Measurements from ENCODE around the gene GLRX3. TPM values are rescaled to one million over a fixed set of nuclear protein-coding genes. Genes with fewer than 3 reads are reported as not detected.

Gene GLRX3
- total and polyA plus RNA-seq, 2 experiments from 2014 or later, result 141 to 201 TPM

DNA sequence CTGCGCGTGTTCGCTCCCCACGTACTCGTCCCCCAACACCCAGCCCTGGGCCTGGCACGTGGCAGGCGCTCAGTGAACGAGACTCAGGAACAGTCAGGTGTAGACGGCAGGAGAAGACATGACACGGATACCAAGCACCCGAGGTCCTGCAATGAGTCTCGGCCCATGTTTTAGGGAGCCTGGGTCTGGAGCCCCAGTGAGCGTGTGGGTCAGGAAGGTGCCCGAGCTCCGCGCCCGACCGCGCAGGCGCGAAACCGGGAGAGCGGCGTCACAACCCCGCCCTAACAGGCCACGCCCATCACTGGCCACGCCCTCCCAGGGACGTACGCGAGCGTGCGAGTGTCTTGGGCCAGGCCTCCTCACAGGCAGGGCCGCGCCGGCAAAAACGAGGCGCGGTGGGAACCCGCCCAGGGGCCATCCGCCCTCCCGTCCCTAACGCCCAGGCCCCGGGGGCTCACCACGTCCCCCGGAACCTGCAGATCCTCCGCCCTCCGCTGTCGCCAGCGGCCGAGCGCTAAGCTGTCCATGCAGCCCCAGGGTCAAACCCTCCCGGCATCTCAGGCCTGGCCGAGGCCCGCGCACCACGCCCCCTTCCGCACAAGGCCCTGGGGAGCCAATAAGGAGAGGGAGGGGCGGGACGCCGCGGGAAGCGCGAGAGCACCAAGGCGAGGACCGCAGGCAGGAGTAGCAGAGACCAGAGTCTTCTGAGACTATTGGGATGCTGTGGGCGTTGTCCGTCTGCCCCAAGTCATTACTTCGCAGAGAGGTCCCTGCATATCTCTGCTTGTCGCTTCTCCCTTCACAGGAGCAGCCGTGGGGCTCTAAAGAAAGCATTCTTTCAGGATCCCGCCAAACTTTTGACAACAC lies 25.7 kb upstream of the GLRX3 start, which contains the start of gene C10orf143:
Gene C10orf143, minus strand, starts transcription at position 585 of the 867 bp plus-strand sequence. Its CDS starts 58 bp downstream, at position 527.
- peak within 1 kb of the TSS; percentile 97 for H2AFZ ChIP-seq
- H3K27ac Mint-ChIP-seq, result peak within 1 kb of the TSS; percentile 97

DNA sequence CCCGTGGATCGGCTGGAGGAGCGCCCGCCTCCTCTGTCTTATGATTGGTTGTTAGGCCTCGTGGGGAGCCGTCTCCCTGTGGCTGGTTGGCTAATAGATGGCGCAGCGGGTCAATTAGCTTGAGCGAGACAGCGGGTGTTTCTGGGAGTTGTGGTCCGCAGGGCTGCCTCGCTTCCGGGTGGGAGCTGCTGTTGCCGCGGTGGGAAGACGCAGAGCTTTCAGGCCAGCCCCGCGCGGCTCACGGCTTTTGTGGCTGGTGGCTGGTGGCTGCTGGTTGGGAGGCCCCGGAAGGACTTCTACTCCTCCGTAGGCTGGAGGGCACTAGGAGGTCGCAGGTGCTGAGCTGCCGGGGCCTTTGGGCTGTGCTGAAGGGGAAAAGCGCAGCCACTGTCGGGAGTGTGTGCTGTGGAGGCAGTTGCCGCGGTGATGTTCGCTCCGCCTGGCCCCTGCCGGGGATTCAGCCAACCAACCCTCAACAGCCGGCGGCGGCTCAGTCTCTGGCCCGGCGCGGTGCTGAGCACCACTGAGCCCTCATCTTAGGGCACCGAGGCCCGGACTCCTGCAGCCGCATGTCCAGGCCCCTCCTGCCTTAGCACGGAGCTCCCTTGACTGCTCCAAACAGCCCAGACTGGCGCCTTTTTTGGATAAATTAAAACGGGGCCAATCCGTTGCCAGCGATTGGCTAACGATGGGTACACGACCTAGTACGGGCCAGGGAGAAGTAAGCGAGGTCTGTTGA lies 24.9 kb upstream of the GLRX3 start:
- Histone ChIP-seq H3K27me3 (ENCODE audit: insufficient read depth) (no peaks in the 10 kb centered on the region), H3K4me3 (peak overlapping the region; percentile 98), H3K4me1 (ENCODE audit: insufficient read depth) (peaks cover 14% of the 10 kb centered on the region), H2AFZ (peak overlapping the region; percentile 94), H3K36me3 (ENCODE audit: insufficient read depth) (no peaks in the 10 kb centered on the region), H3K27ac (ENCODE audit: low read depth) (peak overlapping the region; percentile 74; the same call in 1 of the 2 replicates), H4K20me1 (replicated peaks; ENCODE audit: insufficient read depth) (no peaks in the 10 kb centered on the region), H3F3A (replicated peaks; ENCODE audit: low read depth) (peaks cover 4% of the 10 kb centered on the region), H3K4me2 (peak overlapping the region; percentile 100), H3K79me2 (replicated peaks; ENCODE audit: insufficient read depth) (peaks cover 10% of the 10 kb centered on the region), H3K9me2 (ENCODE audit: insufficient read depth) (peaks cover 4% of the 10 kb centered on the region; the same call in 1 of the 2 replicates)
- H3K4me3 Mint-ChIP-seq, result peak overlapping the region; percentile 93
- peaks cover 14% of the 10 kb centered on the region; the same call in 2 of the 3 replicates for H3K9me3 Mint-ChIP-seq
- H3K27me3 Mint-ChIP-seq (ENCODE audit: insufficient read depth, low read depth, poor library complexity), result peaks cover 15% of the 10 kb centered on the region
- DNase-seq (ENCODE audit: low spot score) (peak; percentile 98), ATAC-seq (peak; percentile 85)
- H3K27ac Mint-ChIP-seq, result peak overlapping the region; percentile 95
- H3K4me1 Mint-ChIP-seq, result peaks cover 31% of the 10 kb centered on the region
- H3K36me3 Mint-ChIP-seq (ENCODE audit: low read depth), result peaks cover 27% of the 10 kb centered on the region
- TF ChIP-seq, protein P1, sequence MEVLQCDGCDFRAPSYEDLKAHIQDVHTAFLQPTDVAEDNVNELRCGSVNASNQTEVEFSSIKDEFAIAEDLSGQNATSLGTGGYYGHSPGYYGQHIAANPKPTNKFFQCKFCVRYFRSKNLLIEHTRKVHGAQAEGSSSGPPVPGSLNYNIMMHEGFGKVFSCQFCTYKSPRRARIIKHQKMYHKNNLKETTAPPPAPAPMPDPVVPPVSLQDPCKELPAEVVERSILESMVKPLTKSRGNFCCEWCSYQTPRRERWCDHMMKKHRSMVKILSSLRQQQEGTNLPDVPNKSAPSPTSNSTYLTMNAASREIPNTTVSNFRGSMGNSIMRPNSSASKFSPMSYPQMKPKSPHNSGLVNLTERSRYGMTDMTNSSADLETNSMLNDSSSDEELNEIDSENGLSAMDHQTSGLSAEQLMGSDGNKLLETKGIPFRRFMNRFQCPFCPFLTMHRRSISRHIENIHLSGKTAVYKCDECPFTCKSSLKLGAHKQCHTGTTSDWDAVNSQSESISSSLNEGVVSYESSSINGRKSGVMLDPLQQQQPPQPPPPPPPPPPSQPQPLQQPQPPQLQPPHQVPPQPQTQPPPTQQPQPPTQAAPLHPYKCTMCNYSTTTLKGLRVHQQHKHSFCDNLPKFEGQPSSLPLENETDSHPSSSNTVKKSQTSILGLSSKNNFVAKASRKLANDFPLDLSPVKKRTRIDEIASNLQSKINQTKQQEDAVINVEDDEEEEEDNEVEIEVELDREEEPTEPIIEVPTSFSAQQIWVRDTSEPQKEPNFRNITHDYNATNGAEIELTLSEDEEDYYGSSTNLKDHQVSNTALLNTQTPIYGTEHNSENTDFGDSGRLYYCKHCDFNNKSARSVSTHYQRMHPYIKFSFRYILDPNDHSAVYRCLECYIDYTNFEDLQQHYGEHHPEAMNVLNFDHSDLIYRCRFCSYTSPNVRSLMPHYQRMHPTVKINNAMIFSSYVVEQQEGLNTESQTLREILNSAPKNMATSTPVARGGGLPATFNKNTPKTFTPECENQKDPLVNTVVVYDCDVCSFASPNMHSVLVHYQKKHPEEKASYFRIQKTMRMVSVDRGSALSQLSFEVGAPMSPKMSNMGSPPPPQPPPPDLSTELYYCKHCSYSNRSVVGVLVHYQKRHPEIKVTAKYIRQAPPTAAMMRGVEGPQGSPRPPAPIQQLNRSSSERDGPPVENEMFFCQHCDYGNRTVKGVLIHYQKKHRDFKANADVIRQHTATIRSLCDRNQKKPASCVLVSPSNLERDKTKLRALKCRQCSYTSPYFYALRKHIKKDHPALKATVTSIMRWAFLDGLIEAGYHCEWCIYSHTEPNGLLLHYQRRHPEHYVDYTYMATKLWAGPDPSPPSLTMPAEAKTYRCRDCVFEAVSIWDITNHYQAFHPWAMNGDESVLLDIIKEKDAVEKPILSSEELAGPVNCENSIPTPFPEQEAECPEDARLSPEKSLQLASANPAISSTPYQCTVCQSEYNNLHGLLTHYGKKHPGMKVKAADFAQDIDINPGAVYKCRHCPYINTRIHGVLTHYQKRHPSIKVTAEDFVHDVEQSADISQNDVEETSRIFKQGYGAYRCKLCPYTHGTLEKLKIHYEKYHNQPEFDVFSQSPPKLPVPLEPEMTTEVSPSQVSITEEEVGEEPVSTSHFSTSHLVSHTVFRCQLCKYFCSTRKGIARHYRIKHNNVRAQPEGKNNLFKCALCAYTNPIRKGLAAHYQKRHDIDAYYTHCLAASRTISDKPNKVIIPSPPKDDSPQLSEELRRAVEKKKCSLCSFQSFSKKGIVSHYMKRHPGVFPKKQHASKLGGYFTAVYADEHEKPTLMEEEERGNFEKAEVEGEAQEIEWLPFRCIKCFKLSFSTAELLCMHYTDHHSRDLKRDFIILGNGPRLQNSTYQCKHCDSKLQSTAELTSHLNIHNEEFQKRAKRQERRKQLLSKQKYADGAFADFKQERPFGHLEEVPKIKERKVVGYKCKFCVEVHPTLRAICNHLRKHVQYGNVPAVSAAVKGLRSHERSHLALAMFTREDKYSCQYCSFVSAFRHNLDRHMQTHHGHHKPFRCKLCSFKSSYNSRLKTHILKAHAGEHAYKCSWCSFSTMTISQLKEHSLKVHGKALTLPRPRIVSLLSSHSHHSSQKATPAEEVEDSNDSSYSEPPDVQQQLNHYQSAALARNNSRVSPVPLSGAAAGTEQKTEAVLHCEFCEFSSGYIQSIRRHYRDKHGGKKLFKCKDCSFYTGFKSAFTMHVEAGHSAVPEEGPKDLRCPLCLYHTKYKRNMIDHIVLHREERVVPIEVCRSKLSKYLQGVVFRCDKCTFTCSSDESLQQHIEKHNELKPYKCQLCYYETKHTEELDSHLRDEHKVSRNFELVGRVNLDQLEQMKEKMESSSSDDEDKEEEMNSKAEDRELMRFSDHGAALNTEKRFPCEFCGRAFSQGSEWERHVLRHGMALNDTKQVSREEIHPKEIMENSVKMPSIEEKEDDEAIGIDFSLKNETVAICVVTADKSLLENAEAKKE (CRISPR knock-in tag; IDR thresholded peaks at IDR 0.05), result no peak
- TF ChIP-seq JUNB (IDR thresholded peaks at IDR 0.05; ENCODE audit: unreplicated experiment), result no peak
- TF ChIP-seq CREB1 (CRISPR knock-in tag; IDR thresholded peaks at IDR 0.05; ENCODE audit: low read depth), result no peak
- no peak for TF ChIP-seq EZH2 (IDR thresholded peaks at IDR 0.05; ENCODE audit: low read depth, unreplicated experiment)
- TF ChIP-seq EZH2phosphoT487 (IDR thresholded peaks at IDR 0.05; ENCODE audit: unreplicated experiment), result no peak

More for the DNA sequence above, 25.7 kb upstream of the GLRX3 start, which contains the start of gene C10orf143:
- no peaks in the 10 kb centered on the region for H4K20me1 ChIP-seq (replicated peaks; ENCODE audit: insufficient read depth)
- H3K36me3 ChIP-seq (ENCODE audit: insufficient read depth), result no peaks in the 10 kb centered on the region
- peaks cover 4% of the 10 kb centered on the region for H3F3A ChIP-seq (replicated peaks; ENCODE audit: low read depth)
- peak within 1 kb of the TSS; percentile 98 for H3K4me3 ChIP-seq
- ATAC-seq (peak; percentile 77), DNase-seq (ENCODE audit: low spot score) (peak; percentile 98)
- H3K4me1 Mint-ChIP-seq, result peaks cover 36% of the 10 kb centered on the region
- H3K27me3 ChIP-seq (ENCODE audit: insufficient read depth), result no peaks in the 10 kb centered on the region
- peaks cover 16% of the 10 kb centered on the region for H3K27me3 Mint-ChIP-seq (ENCODE audit: insufficient read depth, low read depth, poor library complexity)
- peak within 1 kb of the TSS; percentile 100 for H3K4me2 ChIP-seq
- TF ChIP-seq, protein P2, sequence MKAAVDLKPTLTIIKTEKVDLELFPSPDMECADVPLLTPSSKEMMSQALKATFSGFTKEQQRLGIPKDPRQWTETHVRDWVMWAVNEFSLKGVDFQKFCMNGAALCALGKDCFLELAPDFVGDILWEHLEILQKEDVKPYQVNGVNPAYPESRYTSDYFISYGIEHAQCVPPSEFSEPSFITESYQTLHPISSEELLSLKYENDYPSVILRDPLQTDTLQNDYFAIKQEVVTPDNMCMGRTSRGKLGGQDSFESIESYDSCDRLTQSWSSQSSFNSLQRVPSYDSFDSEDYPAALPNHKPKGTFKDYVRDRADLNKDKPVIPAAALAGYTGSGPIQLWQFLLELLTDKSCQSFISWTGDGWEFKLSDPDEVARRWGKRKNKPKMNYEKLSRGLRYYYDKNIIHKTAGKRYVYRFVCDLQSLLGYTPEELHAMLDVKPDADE (IDR thresholded peaks at IDR 0.05), result peak; percentile 71
- TF ChIP-seq POLR2AphosphoS5 (IDR thresholded peaks at IDR 0.05; ENCODE audit: low read depth) (peak; percentile 96), STAT1 (IDR thresholded peaks at IDR 0.05; ENCODE audit: unreplicated experiment) (no peak), CREB1 (CRISPR knock-in tag; IDR thresholded peaks at IDR 0.05; ENCODE audit: low read depth) (peak; percentile 25; the same call in 1 of the 2 replicates), EZH2phosphoT487 (IDR thresholded peaks at IDR 0.05; ENCODE audit: unreplicated experiment) (no peak), JUNB (IDR thresholded peaks at IDR 0.05; ENCODE audit: unreplicated experiment) (no peak), ZNF114 (CRISPR knock-in tag; IDR thresholded peaks at IDR 0.05) (no peak)
- H3K9me3 Mint-ChIP-seq, result peaks cover 9% of the 10 kb centered on the region; the same call in 2 of the 3 replicates
- peak within 1 kb of the TSS; percentile 90; the same call in 1 of the 2 replicates for H3K27ac ChIP-seq (ENCODE audit: low read depth)
- peaks cover 10% of the 10 kb centered on the region for H3K79me2 ChIP-seq (replicated peaks; ENCODE audit: insufficient read depth)
- H3K4me1 ChIP-seq (ENCODE audit: insufficient read depth), result peaks cover 18% of the 10 kb centered on the region
- H3K9me2 ChIP-seq (ENCODE audit: insufficient read depth), result peaks cover 4% of the 10 kb centered on the region; the same call in 1 of the 2 replicates
- peak within 1 kb of the TSS; percentile 93 for H3K4me3 Mint-ChIP-seq
- peaks cover 24% of the 10 kb centered on the region for H3K36me3 Mint-ChIP-seq (ENCODE audit: low read depth)
